NCI-H524 (cell line): ENCODE data around the gene FHOD3.
A peak's percentile ranks its signal among the peaks of the same experiment; 100 is the strongest.
"Not testable (repeated sequence)": the region's sequence is repeated elsewhere in the genome, so short reads cannot be mapped to it uniquely, and the experiment has no call there.

Source experiments
- DNase-seq, 2 experiments: peaks; one replicate each; lab custom pipeline; 2025; lab: John Stamatoyannopoulos, UW

The FHOD3 gene

GRCh38 chr18:36350839-36351469, 53.4 kb downstream of the FHOD3 start:
- DNase-seq = peak in 1 of 2 experiments; percentile 39

GRCh38 chr18:36352384-36352783, 54.9 kb downstream of the FHOD3 start:
- peak in 1 of 2 experiments; percentile 51 for DNase-seq

GRCh38 chr18:36354989-36355388, 57.5 kb downstream of the FHOD3 start:
- DNase-seq = peak; percentile 6 to 63

- peak in 1 of 2 experiments; percentile 29 for DNase-seq
Observed at GRCh38 chr18:36355511-36355910, 58.0 kb downstream of the FHOD3 start.

- not testable (repeated sequence) for DNase-seq
Observed at GRCh38 chr18:36356741-36357140, 59.2 kb downstream of the FHOD3 start.

GRCh38 chr18:36358141-36358540, 60.6 kb downstream of the FHOD3 start:
- DNase-seq = no peak

- DNase-seq = no peak
Observed at GRCh38 chr18:36360256-36360909, 62.9 kb downstream of the FHOD3 start.

GRCh38 chr18:36364911-36365624, 67.6 kb downstream of the FHOD3 start:
- DNase-seq = peak in 1 of 2 experiments; percentile 21

- no peak for DNase-seq
Observed at GRCh38 chr18:36365836-36366775, 68.6 kb downstream of the FHOD3 start.

- DNase-seq = peak; percentile 89 to 96
Observed at GRCh38 chr18:36366994-36367839, 69.7 kb downstream of the FHOD3 start.

- DNase-seq = no peak
Observed at GRCh38 chr18:36368889-36369288, 71.4 kb downstream of the FHOD3 start.

- DNase-seq = no peak
Observed at GRCh38 chr18:36372903-36373311, 75.4 kb downstream of the FHOD3 start.

GRCh38 chr18:36374262-36374661, 76.7 kb downstream of the FHOD3 start:
- DNase-seq = no peak

- DNase-seq = no peak
Observed at GRCh38 chr18:36375118-36375517, 77.6 kb downstream of the FHOD3 start.

- no peak for DNase-seq
Observed at GRCh38 chr18:36376361-36376760, 78.8 kb downstream of the FHOD3 start.

GRCh38 chr18:36377626-36378025, 80.1 kb downstream of the FHOD3 start:
- peak; percentile 69 to 94 for DNase-seq

GRCh38 chr18:36378205-36378604, 80.7 kb downstream of the FHOD3 start:
- peak; percentile 51 to 89 for DNase-seq

GRCh38 chr18:36379435-36379984, 82.0 kb downstream of the FHOD3 start:
- DNase-seq = no peak

GRCh38 chr18:36380173-36380827, 82.8 kb downstream of the FHOD3 start:
- DNase-seq = no peak

- no peak for DNase-seq
Observed at GRCh38 chr18:36381075-36381474, 83.6 kb downstream of the FHOD3 start.
